Glutamatergic neuron (in vitro differentiated cells): ENCODE data around the gene PIK3C2G. TPM values are rescaled to one million over a fixed set of nuclear protein-coding genes. Genes with fewer than 3 reads are reported as not detected.

Experiments used
- DNase-seq: peaks from one replicate; pipeline ENCODE4 v3.0.0; 2022
- H3K27ac Mint-ChIP-seq: one replicate; pipeline ENCODE4 v1.8.0; 2020; ENCODE audit warnings: mild to moderate bottlenecking, mixed read lengths, inconsistent platforms; ENCODE audit not compliant: unreplicated experiment
- H3K27me3 Mint-ChIP-seq: one replicate; pipeline ENCODE4 v1.8.0; 2020; ENCODE audit warnings: mild to moderate bottlenecking, moderate library complexity, mixed read lengths, inconsistent platforms; ENCODE audit not compliant: unreplicated experiment
- H3K36me3 Mint-ChIP-seq: one replicate; pipeline ENCODE4 v1.8.0; 2020; ENCODE audit warnings: mild to moderate bottlenecking, mixed read lengths, inconsistent platforms; ENCODE audit not compliant: unreplicated experiment
- H3K4me1 Mint-ChIP-seq: one replicate; pipeline ENCODE4 v1.8.0; 2020; ENCODE audit warnings: mild to moderate bottlenecking, low read depth, mixed read lengths, inconsistent platforms; ENCODE audit not compliant: unreplicated experiment
- H3K4me3 Mint-ChIP-seq: one replicate; pipeline ENCODE4 v1.8.0; 2020; ENCODE audit warnings: mild to moderate bottlenecking, mixed read lengths, inconsistent platforms; ENCODE audit not compliant: unreplicated experiment
- H3K9me3 Mint-ChIP-seq: one replicate; pipeline ENCODE4 v1.8.0; 2020; ENCODE audit warnings: mild to moderate bottlenecking, moderate library complexity, mixed read lengths, inconsistent platforms; ENCODE audit not compliant: unreplicated experiment
- CTCF ChIP-seq: fragments of 200-600 bp; sonication (generic); IDR thresholded peaks from one replicate; pipeline ENCODE4 v1.5.0; 2021; ENCODE audit not compliant: partially characterized antibody, unreplicated experiment
- total RNA-seq: library from RNA; stranded (reverse); fragmentation: NEBNext Ultra II Directional; extraction: Animal tissue kit (Norgen Biotek cat#: 25700); gene quantifications from one replicate; pipeline ENCODE4 v1.2.1, GENCODE V29; 2021; ENCODE audit not compliant: unreplicated experiment

PIK3C2G gene
- total RNA-seq, 1 donor from 2014 or later: not detected

- Mint-ChIP-seq H3K36me3 (peaks cover 4% of the 10 kb centered on the region), H3K27ac (no peak overlapping the region)
- no peak for TF ChIP-seq CTCF
These were observed 391.3 kb downstream of the PIK3C2G start for GRCh38 chr12:18652596-18652995.

GRCh38 chr12:18653465-18653864 is 392.1 kb downstream of the PIK3C2G start:
- no peak for DNase-seq
- Mint-ChIP-seq H3K4me3 (no peak overlapping the region), H3K27me3 (peaks cover 1% of the 10 kb centered on the region), H3K36me3 (peaks cover 11% of the 10 kb centered on the region), H3K4me1 (no peaks in the 10 kb centered on the region), H3K27ac (no peak overlapping the region), H3K9me3 (peaks cover 4% of the 10 kb centered on the region)
- TF ChIP-seq CTCF: no peak

More at GRCh38 chr12:18652596-18652995, 391.3 kb downstream of the PIK3C2G start:
- peaks cover 2% of the 10 kb centered on the region for H3K9me3 Mint-ChIP-seq
- no peaks in the 10 kb centered on the region for H3K4me1 Mint-ChIP-seq
- H3K27me3 Mint-ChIP-seq: peaks cover 1% of the 10 kb centered on the region
- DNase-seq: no peak
- H3K4me3 Mint-ChIP-seq: no peak overlapping the region

GRCh38 chr12:18655351-18655750 is 394.0 kb downstream of the PIK3C2G start:
- Mint-ChIP-seq H3K36me3 (peaks cover 11% of the 10 kb centered on the region), H3K9me3 (peaks cover 4% of the 10 kb centered on the region), H3K27ac (no peak overlapping the region), H3K4me3 (no peak overlapping the region), H3K27me3 (peaks cover 1% of the 10 kb centered on the region), H3K4me1 (no peaks in the 10 kb centered on the region)
- no peak for TF ChIP-seq CTCF
- no peak for DNase-seq

GRCh38 chr12:18658179-18658578 is 396.9 kb downstream of the PIK3C2G start:
- no peak overlapping the region for H3K27ac Mint-ChIP-seq

GRCh38 chr12:18658829-18659228 is 397.5 kb downstream of the PIK3C2G start:
- no peak overlapping the region for H3K27ac Mint-ChIP-seq
- H3K27me3 Mint-ChIP-seq: no peaks in the 10 kb centered on the region
- H3K36me3 Mint-ChIP-seq: peaks cover 19% of the 10 kb centered on the region
- no peak overlapping the region for H3K4me3 Mint-ChIP-seq
- H3K9me3 Mint-ChIP-seq: peaks cover 7% of the 10 kb centered on the region
- H3K4me1 Mint-ChIP-seq: no peaks in the 10 kb centered on the region
- TF ChIP-seq CTCF: no peak
- no peak for DNase-seq

More at GRCh38 chr12:18658179-18658578, 396.9 kb downstream of the PIK3C2G start:
- H3K9me3 Mint-ChIP-seq: peaks cover 7% of the 10 kb centered on the region
- no peak for TF ChIP-seq CTCF
- no peak for DNase-seq
- H3K4me1 Mint-ChIP-seq: no peaks in the 10 kb centered on the region
- H3K36me3 Mint-ChIP-seq: peaks cover 19% of the 10 kb centered on the region
- no peaks in the 10 kb centered on the region for H3K27me3 Mint-ChIP-seq
- H3K4me3 Mint-ChIP-seq: no peak overlapping the region
